ENCODE measurements around the gene FZD1. TPM values are rescaled to one million over a fixed set of nuclear protein-coding genes. Genes with fewer than 3 reads are reported as not detected.
A peak's percentile ranks its signal among the peaks of the same experiment; 100 is the strongest.

Gene FZD1
- total and polyA plus RNA-seq, 10 of the 15 experiments (the other 5 are each of a cell fraction or from before 2014, with no cell fraction given): 0.07 to 0.56 (median 0.18) TPM

DNA sequence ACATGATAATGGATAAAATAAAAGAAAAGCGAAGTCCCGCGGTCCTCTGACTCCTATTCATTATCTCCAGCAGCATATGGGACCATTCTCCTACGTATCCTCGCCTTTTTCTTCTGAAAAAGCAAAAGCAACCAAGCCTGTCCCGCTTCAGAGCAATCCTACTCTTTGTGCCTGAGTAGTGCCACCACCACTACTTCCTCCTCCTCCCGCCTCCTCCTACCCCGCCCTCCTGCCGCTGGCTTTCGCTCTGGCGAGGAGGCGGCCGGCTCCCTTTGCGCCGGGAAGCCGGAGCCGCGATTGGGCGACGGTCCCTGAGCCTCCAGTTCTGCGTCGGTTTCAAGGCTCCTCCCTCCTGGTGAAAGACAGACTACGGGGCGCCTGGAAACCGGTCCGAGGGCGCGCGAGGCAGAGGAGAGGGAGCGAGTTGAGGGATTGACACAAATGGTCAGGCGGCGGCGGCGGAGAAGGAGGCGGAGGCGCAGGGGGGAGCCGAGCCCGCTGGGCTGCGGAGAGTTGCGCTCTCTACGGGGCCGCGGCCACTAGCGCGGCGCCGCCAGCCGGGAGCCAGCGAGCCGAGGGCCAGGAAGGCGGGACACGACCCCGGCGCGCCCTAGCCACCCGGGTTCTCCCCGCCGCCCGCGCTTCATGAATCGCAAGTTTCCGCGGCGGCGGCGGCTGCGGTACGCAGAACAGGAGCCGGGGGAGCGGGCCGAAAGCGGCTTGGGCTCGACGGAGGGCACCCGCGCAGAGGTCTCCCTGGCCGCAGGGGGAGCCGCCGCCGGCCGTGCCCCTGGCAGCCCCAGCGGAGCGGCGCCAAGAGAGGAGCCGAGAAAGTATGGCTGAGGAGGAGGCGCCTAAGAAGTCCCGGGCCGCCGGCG is at the start of gene FZD1 (continued):
- TF ChIP-seq STAT3 (IDR thresholded peaks at IDR 0.05; ENCODE audit: low read depth, low read length) (no peak), CREM (IDR thresholded peaks at IDR 0.05; ENCODE audit: low read depth) (peak; percentile 43; the same call in 1 of the 2 replicates), NR2C2 (IDR thresholded peaks at IDR 0.05; ENCODE audit: borderline replicate concordance, control insufficient read depth, insufficient read length, low read depth) (no peak), NFXL1 (IDR thresholded peaks at IDR 0.05; ENCODE audit: borderline replicate concordance) (no peak), BHLHE40 (IDR thresholded peaks at IDR 0.05; ENCODE audit: borderline replicate concordance in 1 of 2, low read depth in 2 of 2, low read length in 1 of 2) (peak in 1 of 2 experiments; percentile 22; a peak in 1 of 4 replicates), RBBP5 (conservative IDR thresholded peaks at IDR 0.05) (no peak), SPI1 (IDR thresholded peaks at IDR 0.05; ENCODE audit: borderline replicate concordance, insufficient read depth, low read depth, low read length) (no peak), SIN3A (IDR thresholded peaks at IDR 0.05; ENCODE audit: low read depth, low read length) (no peak), BMI1 (IDR thresholded peaks at IDR 0.05; ENCODE audit: borderline replicate concordance) (0 out of 2 replicates have a peak, but pooled peaks have one; percentile 6), TCF3 (IDR thresholded peaks at IDR 0.05; ENCODE audit: borderline replicate concordance, insufficient read depth, low read depth, low read length) (no peak), GATAD2B (conservative IDR thresholded peaks at IDR 0.05; ENCODE audit: low read depth) (peak; percentile 75), ZZZ3 (IDR thresholded peaks at IDR 0.05; ENCODE audit: control insufficient read depth, insufficient read length, low read depth) (peak; percentile 54), STAT1 (conservative IDR thresholded peaks at IDR 0.05) (0 out of 2 replicates have a peak, but pooled peaks have one; percentile 39), TCF12 (IDR thresholded peaks at IDR 0.05; ENCODE audit: low read depth, low read length) (no peak), SREBF1 (IDR thresholded peaks at IDR 0.05; ENCODE audit: low read length) (no peak), NRF1 (conservative IDR thresholded peaks at IDR 0.05; ENCODE audit: low read depth, low read length) (no peak), GABPA (IDR thresholded peaks at IDR 0.05; ENCODE audit: low read depth) (no peak), ATF3 (IDR thresholded peaks at IDR 0.05; ENCODE audit: borderline replicate concordance, extremely low read depth, low read depth, low read length) (no peak)
- TF ChIP-seq, protein P1, sequence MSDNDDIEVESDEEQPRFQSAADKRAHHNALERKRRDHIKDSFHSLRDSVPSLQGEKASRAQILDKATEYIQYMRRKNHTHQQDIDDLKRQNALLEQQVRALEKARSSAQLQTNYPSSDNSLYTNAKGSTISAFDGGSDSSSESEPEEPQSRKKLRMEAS (IDR thresholded peaks at IDR 0.05; ENCODE audit: low read depth, low read length): no peak
- TF ChIP-seq, protein P2, sequence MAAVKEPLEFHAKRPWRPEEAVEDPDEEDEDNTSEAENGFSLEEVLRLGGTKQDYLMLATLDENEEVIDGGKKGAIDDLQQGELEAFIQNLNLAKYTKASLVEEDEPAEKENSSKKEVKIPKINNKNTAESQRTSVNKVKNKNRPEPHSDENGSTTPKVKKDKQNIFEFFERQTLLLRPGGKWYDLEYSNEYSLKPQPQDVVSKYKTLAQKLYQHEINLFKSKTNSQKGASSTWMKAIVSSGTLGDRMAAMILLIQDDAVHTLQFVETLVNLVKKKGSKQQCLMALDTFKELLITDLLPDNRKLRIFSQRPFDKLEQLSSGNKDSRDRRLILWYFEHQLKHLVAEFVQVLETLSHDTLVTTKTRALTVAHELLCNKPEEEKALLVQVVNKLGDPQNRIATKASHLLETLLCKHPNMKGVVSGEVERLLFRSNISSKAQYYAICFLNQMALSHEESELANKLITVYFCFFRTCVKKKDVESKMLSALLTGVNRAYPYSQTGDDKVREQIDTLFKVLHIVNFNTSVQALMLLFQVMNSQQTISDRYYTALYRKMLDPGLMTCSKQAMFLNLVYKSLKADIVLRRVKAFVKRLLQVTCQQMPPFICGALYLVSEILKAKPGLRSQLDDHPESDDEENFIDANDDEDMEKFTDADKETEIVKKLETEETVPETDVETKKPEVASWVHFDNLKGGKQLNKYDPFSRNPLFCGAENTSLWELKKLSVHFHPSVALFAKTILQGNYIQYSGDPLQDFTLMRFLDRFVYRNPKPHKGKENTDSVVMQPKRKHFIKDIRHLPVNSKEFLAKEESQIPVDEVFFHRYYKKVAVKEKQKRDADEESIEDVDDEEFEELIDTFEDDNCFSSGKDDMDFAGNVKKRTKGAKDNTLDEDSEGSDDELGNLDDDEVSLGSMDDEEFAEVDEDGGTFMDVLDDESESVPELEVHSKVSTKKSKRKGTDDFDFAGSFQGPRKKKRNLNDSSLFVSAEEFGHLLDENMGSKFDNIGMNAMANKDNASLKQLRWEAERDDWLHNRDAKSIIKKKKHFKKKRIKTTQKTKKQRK (IDR thresholded peaks at IDR 0.05; ENCODE audit: low read depth, low read length): no peak
- TF ChIP-seq, protein P3, sequence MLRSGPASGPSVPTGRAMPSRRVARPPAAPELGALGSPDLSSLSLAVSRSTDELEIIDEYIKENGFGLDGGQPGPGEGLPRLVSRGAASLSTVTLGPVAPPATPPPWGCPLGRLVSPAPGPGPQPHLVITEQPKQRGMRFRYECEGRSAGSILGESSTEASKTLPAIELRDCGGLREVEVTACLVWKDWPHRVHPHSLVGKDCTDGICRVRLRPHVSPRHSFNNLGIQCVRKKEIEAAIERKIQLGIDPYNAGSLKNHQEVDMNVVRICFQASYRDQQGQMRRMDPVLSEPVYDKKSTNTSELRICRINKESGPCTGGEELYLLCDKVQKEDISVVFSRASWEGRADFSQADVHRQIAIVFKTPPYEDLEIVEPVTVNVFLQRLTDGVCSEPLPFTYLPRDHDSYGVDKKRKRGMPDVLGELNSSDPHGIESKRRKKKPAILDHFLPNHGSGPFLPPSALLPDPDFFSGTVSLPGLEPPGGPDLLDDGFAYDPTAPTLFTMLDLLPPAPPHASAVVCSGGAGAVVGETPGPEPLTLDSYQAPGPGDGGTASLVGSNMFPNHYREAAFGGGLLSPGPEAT (IDR thresholded peaks at IDR 0.05; ENCODE audit: low read depth): peak; percentile 70; the same call in 1 of the 2 replicates
- TF ChIP-seq, protein P4, sequence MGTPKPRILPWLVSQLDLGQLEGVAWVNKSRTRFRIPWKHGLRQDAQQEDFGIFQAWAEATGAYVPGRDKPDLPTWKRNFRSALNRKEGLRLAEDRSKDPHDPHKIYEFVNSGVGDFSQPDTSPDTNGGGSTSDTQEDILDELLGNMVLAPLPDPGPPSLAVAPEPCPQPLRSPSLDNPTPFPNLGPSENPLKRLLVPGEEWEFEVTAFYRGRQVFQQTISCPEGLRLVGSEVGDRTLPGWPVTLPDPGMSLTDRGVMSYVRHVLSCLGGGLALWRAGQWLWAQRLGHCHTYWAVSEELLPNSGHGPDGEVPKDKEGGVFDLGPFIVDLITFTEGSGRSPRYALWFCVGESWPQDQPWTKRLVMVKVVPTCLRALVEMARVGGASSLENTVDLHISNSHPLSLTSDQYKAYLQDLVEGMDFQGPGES (IDR thresholded peaks at IDR 0.05): peak; percentile 89
